Adrenal gland (tissue), 12 donors: ENCODE results near the gene KLK3. TPM values are rescaled to one million over a fixed set of nuclear protein-coding genes. Genes with fewer than 3 reads are reported as not detected.
A peak's percentile ranks its signal among the peaks of the same experiment; 100 is the strongest.
"Not testable (repeated sequence)": the region's sequence is repeated elsewhere in the genome, so short reads cannot be mapped to it uniquely, and the experiment has no call there.

Experiments used
- DNase-seq, 7 donors: peaks; one replicate each; pipeline ENCODE4 v3.0.0-alpha.2; 2019 to 2020
- H3K27ac ChIP-seq, 5 donors: fragments of 200-600 bp; sonication (generic) in 4 of 5; 1 replicate in 3 of 5; 2 replicates in 2 of 5; pipeline versions ENCODE4 v1.5.1 to v1.8.0; 2016 to 2020; ENCODE audit warnings: mild to moderate bottlenecking in 1 of 5
- H3K27me3 ChIP-seq: fragments of 200-600 bp; 2 replicates; pipeline ENCODE4 v1.8.0; 2021
- H3K36me3 ChIP-seq, 2 donors: fragments of 200-600 bp; replicated peaks in 1 of 2; 1 replicate in 1 of 2; 2 replicates in 1 of 2; pipeline versions ENCODE4 v1.5.1 to v1.8.0; 2018 to 2022
- H3K4me1 ChIP-seq, 2 donors: fragments of 200-600 bp; replicated peaks in 1 of 2; 1 replicate in 1 of 2; 2 replicates in 1 of 2; pipeline versions ENCODE4 v1.5.1 to v1.8.0; 2018 to 2021
- H3K4me3 ChIP-seq, 4 donors: fragments of 200-600 bp; sonication (generic) in 3 of 4; one replicate each; pipeline ENCODE4 v1.5.1; 2016 to 2018
- H3K9me3 ChIP-seq, 3 donors: fragments of 200-600 bp; sonication (generic) in 1 of 3; replicated peaks in 1 of 3; 1 replicate in 2 of 3; 2 replicates in 1 of 3; pipeline versions ENCODE4 v1.5.1 to v1.8.0; 2016 to 2021
- POLR2A ChIP-seq, 2 donors: fragments of 450-650 bp; IDR thresholded peaks; one replicate each; pipeline ENCODE4 v1.6.1; 2017; ENCODE audit warnings: antibody characterized with exemption in 2 of 2, mild to moderate bottlenecking in 2 of 2, moderate library complexity in 1 of 2
- WGBS, 4 donors: extraction: QIAGEN DNeasy Blood & Tissue Kit in 2 of 4; methylation state at CpG; one replicate each; pipeline versions ENCODE4 v1.1.5 to v1.1.7; 2013 to 2017; 5-methylcytosine and 5-hydroxymethylcytosine counted together
- intact Hi-C, 2 donors: fragments of 100-400 bp; cut with DNase I; formaldehyde crosslinking; loops; one replicate each; pipeline versions ENCODE4 v1.14.1 to v1.15.0; 2022 to 2023
- polyA plus RNA-seq, 3 donors: library from polyadenylated mRNA; stranded (reverse); fragments of 200-250 nt in 2 of 3; fragments of 350-450 nt in 1 of 3; fragmentation: Illumina TruSeq in 1 of 3; extraction: RNeasy Lipid Tissue Mini Kit (QIAGEN cat#74804) in 1 of 3; gene quantifications; one replicate each; pipeline ENCODE4 v1.2.3, GENCODE V29; 2013 to 2014
- total RNA-seq, 9 donors: library from RNA; depleted of rRNA in 4 of 9; stranded (reverse); fragments of >200 nt in 4 of 9; fragments of 120-200 nt in 1 of 9; fragmentation: NEBNext Ultra II Directional in 1 of 9; extraction: Animal tissue kit (Norgen Biotek cat#: 25700) in 1 of 9; gene quantifications; one replicate each; pipeline versions ENCODE4 v1.1.0 to v1.2.4, GENCODE V29; 2013 to 2023
- TF ChIP-seq, protein P1 (sequence below), 6 experiments: fragments of 450-650 bp in 4 of 6; fragments of 200-600 bp in 2 of 6; sonication (generic) in 1 of 6; IDR thresholded peaks; 1 replicate in 5 of 6; 2 replicates in 1 of 6; pipeline versions ENCODE4 v1.5.1 to v1.8.0; 2016 to 2021; ENCODE audit warnings: antibody characterized with exemption in 6 of 6, mild to moderate bottlenecking in 2 of 6, moderate library complexity in 1 of 6
- donor health status: healthy with polysubstance abuse.
- donor health status: Bipolar disorder and iron deficiency.
- donor health status: DM: yes; HTN: yes; CAD: no.
- donor health status: DM: no; HTN: no; CAD: no.
- donor health status: DM: no; HTN: no; CAD: no.
- donor health status: DM: yes; HTN: yes; CAD: no.

The KLK3 gene
- total and polyA plus RNA-seq, 12 donors, result 0.11 to 26.0 (median 1.1) TPM; not detected in 4

DNA sequence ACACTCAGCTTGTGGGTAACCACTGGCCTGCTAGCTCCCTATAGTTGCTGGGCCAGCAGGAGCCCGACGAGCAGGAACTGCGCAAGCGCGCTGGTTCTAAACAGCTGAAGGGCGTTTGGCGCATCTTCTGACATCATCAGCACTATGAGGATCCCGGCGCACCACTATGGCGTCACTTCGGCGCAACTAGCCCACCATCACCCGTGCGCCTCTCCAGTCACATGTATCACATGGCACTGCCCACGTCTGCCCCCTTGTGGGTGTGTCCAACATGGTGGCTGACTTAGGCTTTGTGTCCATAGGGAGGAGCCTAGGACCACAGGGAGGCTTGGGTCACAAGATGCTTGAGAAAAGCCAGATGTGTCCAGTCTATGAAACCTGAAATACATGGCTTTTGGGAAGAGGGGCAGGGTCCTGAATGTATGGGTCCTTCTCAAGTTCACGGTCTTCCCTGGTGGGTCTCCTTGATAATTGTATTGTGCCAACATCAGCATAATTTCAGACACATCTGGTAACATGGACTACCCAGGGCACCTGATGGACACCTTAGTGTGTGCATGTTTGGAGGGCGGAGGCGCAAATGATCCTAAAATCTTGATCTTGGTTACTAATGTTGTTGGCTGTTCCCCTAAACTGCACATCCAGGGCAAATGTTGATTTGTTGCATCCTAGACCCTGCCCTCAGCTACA lies 38.5 kb downstream of the KLK3 start:
- Histone ChIP-seq H3K27ac (no peak overlapping the region), H3K4me3 (no peak overlapping the region), H3K9me3 (no peaks in the 10 kb centered on the region), H3K27me3 (no peaks in the 10 kb centered on the region), H3K4me1 (no peaks in the 10 kb centered on the region), H3K36me3 (no peaks in the 10 kb centered on the region)
- intact Hi-C loops, result no loop called here
- WGBS, 4 donors, result 88 to 91% (median 89%) methylated on average over 16 to 18 of the region's 18 CpGs
- TF ChIP-seq, protein P1, sequence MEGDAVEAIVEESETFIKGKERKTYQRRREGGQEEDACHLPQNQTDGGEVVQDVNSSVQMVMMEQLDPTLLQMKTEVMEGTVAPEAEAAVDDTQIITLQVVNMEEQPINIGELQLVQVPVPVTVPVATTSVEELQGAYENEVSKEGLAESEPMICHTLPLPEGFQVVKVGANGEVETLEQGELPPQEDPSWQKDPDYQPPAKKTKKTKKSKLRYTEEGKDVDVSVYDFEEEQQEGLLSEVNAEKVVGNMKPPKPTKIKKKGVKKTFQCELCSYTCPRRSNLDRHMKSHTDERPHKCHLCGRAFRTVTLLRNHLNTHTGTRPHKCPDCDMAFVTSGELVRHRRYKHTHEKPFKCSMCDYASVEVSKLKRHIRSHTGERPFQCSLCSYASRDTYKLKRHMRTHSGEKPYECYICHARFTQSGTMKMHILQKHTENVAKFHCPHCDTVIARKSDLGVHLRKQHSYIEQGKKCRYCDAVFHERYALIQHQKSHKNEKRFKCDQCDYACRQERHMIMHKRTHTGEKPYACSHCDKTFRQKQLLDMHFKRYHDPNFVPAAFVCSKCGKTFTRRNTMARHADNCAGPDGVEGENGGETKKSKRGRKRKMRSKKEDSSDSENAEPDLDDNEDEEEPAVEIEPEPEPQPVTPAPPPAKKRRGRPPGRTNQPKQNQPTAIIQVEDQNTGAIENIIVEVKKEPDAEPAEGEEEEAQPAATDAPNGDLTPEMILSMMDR (IDR thresholded peaks at IDR 0.05), result no peak
- TF ChIP-seq POLR2A (IDR thresholded peaks at IDR 0.05), result no peak
- no peak for DNase-seq

DNA sequence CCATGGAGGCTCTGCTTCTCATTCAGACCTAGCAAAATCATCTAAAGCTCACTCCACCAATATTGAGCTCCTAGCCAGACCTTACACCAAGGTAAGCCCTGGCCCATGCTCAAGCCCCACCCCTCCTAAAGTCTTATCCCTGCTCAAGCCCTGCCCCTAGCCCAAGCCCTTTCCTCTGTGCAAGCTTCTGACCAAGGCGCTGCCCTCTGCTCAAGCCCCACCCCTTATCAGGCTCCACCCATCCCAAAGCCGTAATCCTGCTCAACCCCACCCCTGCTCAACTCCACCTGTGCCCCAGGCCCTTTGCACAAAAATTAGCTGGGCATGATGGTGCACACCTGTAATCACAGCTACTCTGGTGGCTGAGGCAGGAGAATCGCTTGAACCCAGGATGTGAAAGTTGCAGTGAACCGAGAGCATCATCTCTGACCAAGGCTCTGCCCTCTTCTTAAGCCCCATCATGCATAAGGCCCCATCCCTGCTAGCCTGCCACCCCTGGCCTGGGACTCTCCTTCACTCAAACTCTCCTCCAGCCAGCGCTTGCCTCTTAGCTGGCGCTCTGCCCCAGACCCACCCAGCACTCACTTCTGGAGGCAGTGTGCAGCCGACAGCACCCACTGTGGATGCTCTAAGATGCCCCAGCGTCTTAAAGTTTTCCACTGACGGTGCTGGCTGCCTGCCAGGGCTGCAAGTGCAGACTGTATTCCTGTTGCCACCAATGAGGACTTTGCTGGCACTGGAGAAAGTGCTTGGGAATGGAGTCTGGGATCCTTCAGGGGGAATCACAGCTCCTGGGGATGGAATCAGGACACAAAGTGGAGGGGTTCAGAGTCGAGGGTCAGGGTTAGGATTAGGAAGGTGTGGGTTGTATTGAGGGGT lies 40.0 kb downstream of the KLK3 start:
- intact Hi-C loops, result no loop called here
- H3K27ac ChIP-seq, result no peak overlapping the region

DNA sequence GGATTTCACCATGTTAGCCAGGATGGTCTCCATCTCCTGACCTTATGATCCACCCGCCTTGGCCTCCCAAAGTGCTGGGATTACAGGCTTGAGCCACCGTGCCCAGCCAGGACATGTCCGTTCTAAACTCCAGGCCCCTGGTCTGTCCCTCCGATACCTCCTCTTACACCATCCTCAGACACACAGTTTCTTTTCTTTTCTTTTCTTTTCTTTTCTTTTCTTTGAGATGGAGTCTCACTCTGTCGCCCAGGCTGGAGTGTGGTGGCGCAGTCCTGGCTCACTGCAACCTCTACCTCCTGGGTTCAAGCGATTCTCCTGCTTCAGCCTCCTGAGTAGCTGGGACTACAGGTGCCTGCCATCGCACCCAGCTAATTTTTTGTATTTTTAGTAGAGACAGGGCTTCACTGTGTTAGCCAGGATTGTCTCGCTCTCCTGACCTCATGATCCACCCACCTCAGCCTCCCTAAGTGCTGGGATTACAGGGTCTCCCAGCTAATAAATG lies 41.4 kb downstream of the KLK3 start:
- H3K27me3 ChIP-seq, result not testable (repeated sequence)

More for the DNA sequence above, 40.0 kb downstream of the KLK3 start:
- H3K36me3 ChIP-seq, result no peaks in the 10 kb centered on the region
- TF ChIP-seq, protein P1 (IDR thresholded peaks at IDR 0.05), result no peak
- DNase-seq, result no peak
- no peaks in the 10 kb centered on the region for H3K4me1 ChIP-seq
- H3K9me3 ChIP-seq, result no peaks in the 10 kb centered on the region
- 62 to 78% (median 68%) methylated on average over 9 to 10 of the region's 10 CpGs for WGBS, 4 donors
- H3K27me3 ChIP-seq, result no peaks in the 10 kb centered on the region
- no peak overlapping the region for H3K4me3 ChIP-seq

DNA sequence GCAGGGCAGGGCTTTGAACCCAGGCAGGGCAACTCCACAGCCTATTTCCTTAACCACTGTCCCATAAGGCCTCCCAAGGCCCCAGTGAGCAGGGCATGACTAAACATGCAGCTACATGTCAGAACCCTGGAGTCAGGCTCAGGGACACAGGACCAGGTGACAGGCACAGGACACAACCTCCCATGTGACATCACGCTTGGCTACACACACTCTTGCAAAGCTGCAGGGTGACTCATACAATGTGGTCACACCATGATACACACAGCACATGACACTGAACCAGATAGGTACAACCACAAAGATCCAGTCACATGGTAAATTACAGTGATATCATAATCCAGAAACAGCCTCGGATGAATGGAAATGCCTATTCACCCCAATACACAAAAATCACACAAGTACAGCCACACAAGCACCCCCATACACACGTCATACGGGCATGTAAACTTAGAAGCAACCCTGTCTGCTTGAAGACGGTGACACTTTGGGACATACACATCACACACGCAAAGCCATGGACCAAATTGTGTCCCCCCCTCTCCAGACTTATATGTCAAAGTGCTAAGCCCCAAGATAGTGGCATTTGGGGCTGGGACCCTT lies 42.0 kb downstream of the KLK3 start:
- intact Hi-C loops, result no loop called here
- Histone ChIP-seq H3K4me3 (no peak overlapping the region), H3K36me3 (no peaks in the 10 kb centered on the region), H3K4me1 (no peaks in the 10 kb centered on the region), H3K27ac (peak overlapping the region in 2 of 5 donors; percentile 56 to 81), H3K27me3 (no peaks in the 10 kb centered on the region), H3K9me3 (no peaks in the 10 kb centered on the region)
- 56 to 65% (median 58%) methylated on average over 6 of the region's 6 CpGs for WGBS, 4 donors
- no peak for TF ChIP-seq POLR2A (IDR thresholded peaks at IDR 0.05)
- TF ChIP-seq, protein P1 (IDR thresholded peaks at IDR 0.05), result no peak
- peak; percentile 60 to 89 (median 75) for DNase-seq

More for the DNA sequence above, 41.4 kb downstream of the KLK3 start:
- DNase-seq, H3K4me1 ChIP-seq, H3K9me3 ChIP-seq, H3K4me3 ChIP-seq, intact Hi-C loops, H3K36me3 ChIP-seq: not testable (repeated sequence)
- WGBS, 4 donors, result 77 to 88% (median 83%) methylated on average over 9 of the region's 9 CpGs
- peak overlapping the region in 2 of 5 donors; percentile 41 to 81 for H3K27ac ChIP-seq
